Measurements from ENCODE around the gene INPP5A. TPM values are rescaled to one million over a fixed set of nuclear protein-coding genes. Genes with fewer than 3 reads are reported as not detected.

INPP5A gene
- total RNA-seq, 3 donors from 2014 or later: 5.8 to 8.8 (median 6.9) TPM

DNA sequence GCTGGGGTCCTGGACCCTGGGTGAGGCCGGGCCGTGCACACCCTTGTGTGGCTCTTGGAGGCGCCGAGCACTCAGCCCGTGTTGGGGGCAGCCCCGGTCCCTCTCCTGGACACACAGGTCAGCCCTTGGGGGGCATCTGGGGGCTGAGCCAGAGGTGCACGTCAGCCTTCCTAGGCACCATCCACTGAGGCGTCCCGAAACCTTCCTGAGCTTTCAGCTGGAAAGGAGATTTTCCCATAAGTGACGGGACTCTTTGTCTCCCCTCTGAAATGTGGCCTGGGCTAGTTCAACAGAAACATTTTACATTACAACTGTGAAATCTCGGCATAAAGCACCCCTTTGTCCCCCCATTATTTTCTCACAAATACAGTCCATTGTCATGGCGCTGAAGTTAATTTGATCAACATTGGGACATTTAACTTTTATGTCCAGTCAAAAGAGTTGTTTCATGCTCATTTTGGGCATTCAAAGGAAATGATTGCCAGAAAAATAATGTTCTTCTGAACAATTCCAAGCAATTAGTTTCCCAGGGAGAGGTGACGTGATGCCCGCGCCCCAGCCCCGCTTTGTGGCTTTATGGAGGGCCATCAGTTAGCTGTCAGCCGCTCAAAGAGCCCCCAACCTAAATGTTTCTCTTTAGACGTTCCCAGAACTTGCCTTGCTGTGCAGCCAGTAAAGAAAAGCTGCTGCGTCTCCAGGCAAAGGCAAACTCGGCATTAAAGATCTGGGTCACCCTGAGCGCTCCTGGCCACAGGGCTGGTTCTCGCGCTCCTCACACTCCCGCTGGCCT is 177.6 kb downstream of the INPP5A start:
- DNase-seq: no peak
- Mint-ChIP-seq H3K4me3 (no peak overlapping the region), H3K4me1 (ENCODE audit: low read depth) (no peaks in the 10 kb centered on the region), H3K9me3 (no peaks in the 10 kb centered on the region), H3K36me3 (ENCODE audit: insufficient read depth) (peaks cover 14% of the 10 kb centered on the region), H3K27me3 (ENCODE audit: low read depth) (no peaks in the 10 kb centered on the region)
- no peak for ATAC-seq

DNA sequence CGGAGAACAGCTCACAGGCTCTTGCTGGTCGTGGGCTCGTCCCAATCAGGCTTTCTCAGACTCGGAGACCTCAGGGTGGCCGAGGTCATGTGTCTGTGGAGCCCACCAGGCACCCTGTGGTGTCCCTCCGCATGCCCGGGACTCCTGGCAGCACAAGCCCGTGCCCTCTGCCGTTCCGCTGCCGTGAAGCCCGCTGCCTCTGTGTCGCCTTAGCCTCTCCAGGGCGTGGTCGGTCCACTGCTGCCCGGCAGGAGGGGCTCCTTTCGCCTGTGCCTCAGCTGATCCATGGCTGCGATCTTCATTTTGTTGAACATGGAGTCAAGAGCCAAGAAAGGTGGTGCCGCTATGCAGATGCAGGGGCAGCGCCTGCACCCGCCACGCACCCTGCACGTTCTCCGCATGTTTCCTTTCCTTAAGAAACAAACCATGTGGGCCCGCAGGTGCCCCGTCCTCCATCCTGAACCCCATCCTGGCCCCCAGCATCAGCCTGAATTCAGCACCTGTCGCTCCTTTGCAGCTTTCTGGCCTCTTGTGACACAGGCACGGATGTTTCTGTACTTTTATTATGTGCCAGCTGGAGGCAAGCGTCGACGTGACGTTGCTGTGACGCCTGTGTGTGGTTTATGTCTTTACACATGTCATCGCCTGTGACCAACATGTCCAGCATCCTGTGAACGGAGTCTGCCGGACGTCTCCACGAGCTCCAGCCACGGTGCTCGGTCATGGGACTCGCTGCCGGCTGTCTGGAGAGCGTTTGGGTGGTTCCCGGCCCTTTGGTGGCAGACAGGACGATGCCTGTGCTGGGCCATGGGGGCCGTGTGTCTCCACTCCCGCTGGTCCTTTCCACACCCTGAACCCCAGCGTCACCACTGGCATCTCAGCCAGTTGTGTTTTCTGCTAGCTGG is 178.4 kb downstream of the INPP5A start:
- H3K27me3 Mint-ChIP-seq (ENCODE audit: low read depth): no peaks in the 10 kb centered on the region
- H3K36me3 Mint-ChIP-seq (ENCODE audit: insufficient read depth): peaks cover 14% of the 10 kb centered on the region
- DNase-seq (no peak), ATAC-seq (no peak)
- no peak overlapping the region for H3K4me3 Mint-ChIP-seq
- no peaks in the 10 kb centered on the region for H3K4me1 Mint-ChIP-seq (ENCODE audit: low read depth)
- H3K9me3 Mint-ChIP-seq: no peaks in the 10 kb centered on the region

DNA sequence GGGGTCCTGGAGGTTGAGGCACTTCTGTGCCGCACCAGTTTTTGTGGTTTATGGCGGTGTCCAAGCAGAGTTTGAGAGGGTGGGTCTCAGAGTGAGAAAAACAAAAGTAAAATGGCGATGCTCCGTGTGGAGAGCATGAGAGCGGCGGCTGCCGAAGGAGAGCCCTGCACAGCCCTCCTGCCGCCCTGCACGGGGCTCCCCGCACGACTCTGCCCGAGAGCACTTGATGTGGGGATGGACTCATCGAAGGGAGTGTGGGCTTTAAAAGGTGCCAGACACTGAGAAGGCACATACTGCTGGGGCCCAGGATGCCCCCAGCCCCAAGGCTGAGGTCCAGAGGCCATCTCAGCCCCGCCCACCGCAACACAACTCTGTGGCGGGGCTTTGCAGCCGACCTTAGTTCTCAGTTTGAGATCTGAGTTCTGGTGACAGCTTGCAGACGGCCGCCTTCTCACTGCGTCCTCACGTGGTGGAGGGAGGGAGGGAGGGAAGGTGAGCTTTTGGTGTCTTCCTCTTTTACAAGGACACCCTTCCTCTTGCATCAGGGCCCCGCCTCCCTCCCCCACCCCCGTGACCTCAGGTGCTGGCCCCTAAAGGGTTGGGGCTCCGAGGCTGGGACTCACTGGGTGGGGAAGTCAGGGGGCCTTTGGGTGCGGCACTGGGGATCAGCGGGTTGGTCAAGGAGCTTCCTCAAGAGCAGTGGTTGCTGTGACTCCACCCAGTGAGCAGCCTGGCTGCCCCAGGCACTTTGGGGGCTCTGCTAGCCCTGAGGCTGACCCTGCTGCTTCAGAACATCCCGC is 179.3 kb downstream of the INPP5A start:
- no peak overlapping the region for H3K4me3 Mint-ChIP-seq

GRCh38 chr10:132721725-132722124 is 184.1 kb downstream of the INPP5A start:
- no peak for ATAC-seq
- Mint-ChIP-seq H3K9me3 (no peaks in the 10 kb centered on the region), H3K4me1 (ENCODE audit: low read depth) (no peaks in the 10 kb centered on the region), H3K27me3 (ENCODE audit: low read depth) (no peaks in the 10 kb centered on the region), H3K36me3 (ENCODE audit: insufficient read depth) (peaks cover 12% of the 10 kb centered on the region), H3K4me3 (no peak overlapping the region)
- DNase-seq: no peak

More for the DNA sequence above, 179.3 kb downstream of the INPP5A start:
- peaks cover 14% of the 10 kb centered on the region for H3K36me3 Mint-ChIP-seq (ENCODE audit: insufficient read depth)
- ATAC-seq: no peak
- H3K27me3 Mint-ChIP-seq (ENCODE audit: low read depth): no peaks in the 10 kb centered on the region
- H3K9me3 Mint-ChIP-seq: no peaks in the 10 kb centered on the region
- H3K4me1 Mint-ChIP-seq (ENCODE audit: low read depth): no peaks in the 10 kb centered on the region
- no peak for DNase-seq

- no peak for ATAC-seq
- Mint-ChIP-seq H3K9me3 (no peaks in the 10 kb centered on the region), H3K27me3 (ENCODE audit: low read depth) (no peaks in the 10 kb centered on the region), H3K36me3 (ENCODE audit: insufficient read depth) (peaks cover 16% of the 10 kb centered on the region), H3K4me3 (no peak overlapping the region), H3K4me1 (ENCODE audit: low read depth) (no peaks in the 10 kb centered on the region)
- DNase-seq: no peak
Observed at GRCh38 chr10:132722394-132723329, 185.1 kb downstream of the INPP5A start.

DNA sequence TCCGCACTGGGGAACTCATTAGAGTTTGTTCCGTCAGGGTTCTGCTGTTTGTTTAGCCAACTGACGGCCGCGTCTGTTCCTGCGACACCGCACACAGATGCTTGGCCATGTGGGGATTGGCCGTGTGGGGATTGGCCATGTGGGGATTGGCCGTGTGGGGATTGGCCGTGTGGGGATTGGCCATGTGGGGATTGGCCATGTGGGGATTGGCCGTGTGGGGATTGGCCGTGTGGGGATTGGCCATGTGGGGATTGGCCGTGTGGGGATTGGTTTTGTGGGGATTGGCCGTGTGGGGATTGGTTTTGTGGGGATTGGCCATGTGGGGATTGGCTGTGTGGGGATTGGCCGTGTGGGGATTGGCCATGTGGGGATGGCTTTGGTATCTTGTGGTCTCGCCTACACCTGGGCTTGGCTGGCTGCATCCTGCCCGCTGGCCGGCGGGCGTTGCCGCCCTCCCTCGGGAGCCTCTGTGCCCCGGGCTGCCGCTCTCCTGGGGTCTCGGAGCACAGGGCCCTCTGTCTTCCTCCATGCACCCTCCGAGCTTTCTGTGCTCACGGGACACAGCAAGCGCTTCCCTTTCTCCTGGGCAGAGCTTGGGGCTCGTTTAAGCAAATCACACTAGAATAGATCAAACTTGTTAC is 185.9 kb downstream of the INPP5A start:
- Mint-ChIP-seq H3K9me3 (no peaks in the 10 kb centered on the region), H3K36me3 (ENCODE audit: insufficient read depth) (peaks cover 16% of the 10 kb centered on the region), H3K4me1 (ENCODE audit: low read depth) (no peaks in the 10 kb centered on the region), H3K4me3 (no peak overlapping the region), H3K27me3 (ENCODE audit: low read depth) (no peaks in the 10 kb centered on the region)
- ATAC-seq (no peak), DNase-seq (no peak)

GRCh38 chr10:132724446-132724845 is 186.9 kb downstream of the INPP5A start:
- DNase-seq (no peak), ATAC-seq (no peak)
- peaks cover 16% of the 10 kb centered on the region for H3K36me3 Mint-ChIP-seq (ENCODE audit: insufficient read depth)
- H3K4me1 Mint-ChIP-seq (ENCODE audit: low read depth): no peaks in the 10 kb centered on the region
- no peaks in the 10 kb centered on the region for H3K27me3 Mint-ChIP-seq (ENCODE audit: low read depth)
- H3K9me3 Mint-ChIP-seq: no peaks in the 10 kb centered on the region
- no peak overlapping the region for H3K4me3 Mint-ChIP-seq

DNA sequence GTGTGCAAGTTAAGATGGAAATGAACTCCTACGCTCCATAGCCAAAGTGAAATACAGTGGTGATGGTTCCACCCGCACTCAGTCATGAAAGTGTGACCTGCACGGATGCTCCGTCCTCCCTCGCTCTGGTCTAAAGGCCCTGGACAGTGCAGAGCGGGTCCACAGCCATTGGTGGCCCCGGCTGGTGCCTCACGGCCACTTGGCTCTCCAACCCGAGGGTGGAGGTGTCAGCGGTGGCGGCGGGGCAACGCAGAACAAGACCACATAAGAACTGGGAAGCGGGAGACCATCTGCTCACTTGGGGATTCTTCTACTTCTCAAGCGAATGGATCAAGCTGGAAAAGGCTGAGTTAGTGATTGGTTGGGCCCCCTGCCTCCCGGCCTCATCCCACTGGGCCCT is 187.6 kb downstream of the INPP5A start:
- H3K36me3 Mint-ChIP-seq (ENCODE audit: insufficient read depth): peaks cover 16% of the 10 kb centered on the region
- H3K4me1 Mint-ChIP-seq (ENCODE audit: low read depth): no peaks in the 10 kb centered on the region
- H3K27me3 Mint-ChIP-seq (ENCODE audit: low read depth): no peaks in the 10 kb centered on the region
- no peak for DNase-seq
- no peak for ATAC-seq
- H3K9me3 Mint-ChIP-seq: no peaks in the 10 kb centered on the region
- no peak overlapping the region for H3K4me3 Mint-ChIP-seq

DNA sequence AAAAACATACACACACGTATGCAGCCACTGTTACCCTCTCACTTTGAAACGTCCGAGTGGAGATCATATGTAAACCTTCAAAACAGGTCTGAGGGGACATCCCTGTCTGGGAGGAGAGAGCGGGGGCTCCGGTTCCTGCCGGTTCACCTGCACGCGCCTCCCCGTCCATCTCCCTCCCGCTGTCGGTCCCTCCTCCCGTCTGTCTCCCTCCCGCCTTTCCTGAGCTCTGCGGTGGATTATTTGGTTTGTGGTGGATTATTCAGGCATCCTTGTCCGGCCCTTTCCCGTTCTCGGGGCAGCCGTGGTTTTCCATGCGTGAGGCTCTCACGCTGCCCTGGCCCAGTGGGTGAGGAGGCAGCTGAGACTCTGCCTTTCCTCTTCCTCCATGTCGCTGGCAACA is 188.6 kb downstream of the INPP5A start:
- ATAC-seq (no peak), DNase-seq (no peak)
- peaks cover 16% of the 10 kb centered on the region for H3K36me3 Mint-ChIP-seq (ENCODE audit: insufficient read depth)
- no peaks in the 10 kb centered on the region for H3K27me3 Mint-ChIP-seq (ENCODE audit: low read depth)
- H3K4me1 Mint-ChIP-seq (ENCODE audit: low read depth): no peaks in the 10 kb centered on the region
- no peak overlapping the region for H3K4me3 Mint-ChIP-seq
- no peaks in the 10 kb centered on the region for H3K9me3 Mint-ChIP-seq

DNA sequence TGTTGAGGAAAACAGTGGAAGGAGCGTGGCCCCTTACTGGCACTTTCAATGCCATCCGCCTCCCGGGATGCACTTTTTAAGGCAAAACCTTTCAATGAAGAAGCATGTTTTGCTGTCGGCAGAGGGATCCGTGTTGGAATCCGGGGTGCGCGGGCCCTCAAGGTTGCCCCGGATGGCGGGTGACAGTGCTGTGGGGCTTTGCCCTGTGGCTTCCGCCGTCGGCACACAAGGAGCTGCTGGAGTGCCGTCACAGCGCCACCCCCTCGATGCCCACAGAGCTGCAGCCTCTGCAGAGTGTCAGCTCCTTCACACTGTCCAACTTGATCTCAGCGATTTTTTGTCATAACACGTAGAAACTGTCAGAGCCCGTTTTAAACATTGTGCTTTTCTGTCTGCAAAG is 189.4 kb downstream of the INPP5A start:
- DNase-seq: no peak
- no peak for ATAC-seq
- Mint-ChIP-seq H3K27me3 (ENCODE audit: low read depth) (no peaks in the 10 kb centered on the region), H3K4me3 (no peak overlapping the region), H3K4me1 (ENCODE audit: low read depth) (no peaks in the 10 kb centered on the region), H3K36me3 (ENCODE audit: insufficient read depth) (peaks cover 16% of the 10 kb centered on the region), H3K9me3 (no peaks in the 10 kb centered on the region)

- ATAC-seq (no peak), DNase-seq (no peak)
- Mint-ChIP-seq H3K4me3 (no peak overlapping the region), H3K27me3 (ENCODE audit: low read depth) (no peaks in the 10 kb centered on the region), H3K4me1 (ENCODE audit: low read depth) (no peaks in the 10 kb centered on the region), H3K9me3 (no peaks in the 10 kb centered on the region), H3K36me3 (ENCODE audit: insufficient read depth) (peaks cover 16% of the 10 kb centered on the region)
Observed at GRCh38 chr10:132727411-132727810, 189.8 kb downstream of the INPP5A start.

- Mint-ChIP-seq H3K36me3 (ENCODE audit: insufficient read depth) (peaks cover 16% of the 10 kb centered on the region), H3K4me3 (no peak overlapping the region), H3K4me1 (ENCODE audit: low read depth) (no peaks in the 10 kb centered on the region), H3K9me3 (no peaks in the 10 kb centered on the region), H3K27me3 (ENCODE audit: low read depth) (no peaks in the 10 kb centered on the region)
- ATAC-seq (no peak), DNase-seq (no peak)
Observed at GRCh38 chr10:132728321-132728720, 190.7 kb downstream of the INPP5A start.

- Mint-ChIP-seq H3K4me3 (no peak overlapping the region), H3K4me1 (ENCODE audit: low read depth) (no peaks in the 10 kb centered on the region), H3K27me3 (ENCODE audit: low read depth) (no peaks in the 10 kb centered on the region), H3K9me3 (no peaks in the 10 kb centered on the region), H3K36me3 (ENCODE audit: insufficient read depth) (peaks cover 16% of the 10 kb centered on the region)
- no peak for DNase-seq
- ATAC-seq: no peak
Observed at GRCh38 chr10:132728741-132729140, 191.2 kb downstream of the INPP5A start.
